H1 (cell line): ENCODE measurements around the gene EXOSC10.

Experiments used
- CTCF ChIP-seq, 3 experiments: IDR thresholded peaks; 1 replicate in 2 of 3; 2 replicates in 1 of 3; pipeline versions ENCODE4 v1.5.1 to v1.6.1; 2011; ENCODE audit warnings: low read length in 3 of 3, mild to moderate bottlenecking in 3 of 3, inconsistent platforms in 2 of 3, low read depth in 1 of 3, moderate library complexity in 1 of 3; ENCODE audit not compliant: insufficient read depth in 1 of 3; ENCODE audit errors: control extremely low read depth in 1 of 3
- EGR1 ChIP-seq: IDR thresholded peaks from 2 replicates; pipeline ENCODE4 v1.6.1; 2011; ENCODE audit warnings: low read depth, low read length, borderline replicate concordance
- EP300 ChIP-seq, 2 experiments: IDR thresholded peaks; 1 replicate in 1 of 2; 2 replicates in 1 of 2; pipeline ENCODE4 v1.6.1; 2011 to 2012; ENCODE audit warnings: low read depth in 2 of 2, low read length in 2 of 2, mild to moderate bottlenecking in 2 of 2, borderline replicate concordance in 1 of 2, inconsistent platforms in 1 of 2, moderate library complexity in 1 of 2
- GABPA ChIP-seq: IDR thresholded peaks from 2 replicates; pipeline ENCODE4 v1.6.1; 2011; ENCODE audit warnings: mild to moderate bottlenecking, low read length, moderate library complexity, borderline replicate concordance; ENCODE audit not compliant: insufficient read depth
- HDAC6 ChIP-seq: IDR thresholded peaks from one replicate; pipeline ENCODE4 v1.7.1; 2012; ENCODE audit warnings: low read depth, mild to moderate bottlenecking, inconsistent platforms, low read length, moderate library complexity
- JUN ChIP-seq: IDR thresholded peaks from 2 replicates; pipeline ENCODE4 v1.6.1; 2011; ENCODE audit warnings: low read depth, mild to moderate bottlenecking, improper control_type of control experiment, low read length
- KDM1A ChIP-seq: fragments of 200-600, 300-600 bp; sonication (generic); IDR thresholded peaks from 2 replicates; pipeline ENCODE4 v1.7.1; 2016; ENCODE audit warnings: mild to moderate bottlenecking, low read length, borderline replicate concordance
- MAFK ChIP-seq: IDR thresholded peaks from 2 replicates; pipeline ENCODE4 v1.6.1; 2012; ENCODE audit warnings: low read depth, mild to moderate bottlenecking, improper control_type of control experiment, low read length
- POLR2A ChIP-seq, 2 experiments: IDR thresholded peaks; 1 replicate in 1 of 2; 2 replicates in 1 of 2; pipeline ENCODE4 v1.6.1; 2011; ENCODE audit warnings: low read depth in 2 of 2, low read length in 2 of 2, mild to moderate bottlenecking in 2 of 2; ENCODE audit errors: control extremely low read depth in 1 of 2
- RAD21 ChIP-seq, 2 experiments: IDR thresholded peaks in 1 of 2; conservative IDR thresholded peaks in 1 of 2; 2 replicates each; pipeline ENCODE4 v1.6.1; 2011; ENCODE audit warnings: low read depth in 2 of 2, low read length in 2 of 2, improper control_type of control experiment in 1 of 2, inconsistent platforms in 1 of 2, mild to moderate bottlenecking in 1 of 2, moderate library complexity in 1 of 2
- RBBP5 ChIP-seq: IDR thresholded peaks from 2 replicates; pipeline ENCODE4 v1.7.1; 2012; ENCODE audit warnings: low read depth, mild to moderate bottlenecking, inconsistent platforms, low read length, moderate library complexity, borderline replicate concordance
- RFX5 ChIP-seq: IDR thresholded peaks from 2 replicates; pipeline ENCODE4 v1.6.1; 2011; ENCODE audit warnings: low read depth, low read length, improper control_type of control experiment, borderline replicate concordance
- TAF1 ChIP-seq: IDR thresholded peaks from 2 replicates; pipeline ENCODE4 v1.6.1; 2011; ENCODE audit warnings: mild to moderate bottlenecking, low read depth, low read length
- YY1 ChIP-seq: IDR thresholded peaks from 2 replicates; pipeline ENCODE4 v1.6.1; 2011; ENCODE audit warnings: low read depth, mild to moderate bottlenecking, low read length

GRCh38 chr1:11125931-11126330, 26.3 kb upstream of the EXOSC10 start:
- TF ChIP-seq MAFK (no peak), CTCF (IDR thresholded peaks at IDR 0.05; ENCODE audit: control extremely low read depth in 1 of 3, insufficient read depth in 1 of 3, low read depth in 1 of 3, low read length in 3 of 3) (no peak), RAD21 (IDR thresholded peaks at IDR 0.05 in 1 of 2, conservative IDR thresholded peaks at IDR 0.05 in 1 of 2; ENCODE audit: low read depth in 2 of 2, low read length in 2 of 2) (no peak), RBBP5 (no peak), YY1 (no peak), TAF1 (no peak), GABPA (no peak), KDM1A (no peak), JUN (no peak), RFX5 (no peak), EGR1 (no peak), EP300 (IDR thresholded peaks at IDR 0.05; ENCODE audit: borderline replicate concordance in 1 of 2, low read depth in 2 of 2, low read length in 2 of 2) (no peak), POLR2A (IDR thresholded peaks at IDR 0.05; ENCODE audit: control extremely low read depth in 1 of 2, low read depth in 2 of 2, low read length in 2 of 2) (no peak), HDAC6 (no peak)
